Mammary microvascular endothelial cell (primary cell): ENCODE data around the gene SCN7A. TPM values are rescaled to one million over a fixed set of nuclear protein-coding genes. Genes with fewer than 3 reads are reported as not detected.

Experiments
- total RNA-seq: library from RNA; depleted of rRNA; stranded (reverse); fragments of >200 nt; gene quantifications from 2 replicates; pipeline ENCODE4 v1.2.3, GENCODE V29; 2015

The SCN7A gene
- not detected in 2 replicates for total RNA-seq

DNA sequence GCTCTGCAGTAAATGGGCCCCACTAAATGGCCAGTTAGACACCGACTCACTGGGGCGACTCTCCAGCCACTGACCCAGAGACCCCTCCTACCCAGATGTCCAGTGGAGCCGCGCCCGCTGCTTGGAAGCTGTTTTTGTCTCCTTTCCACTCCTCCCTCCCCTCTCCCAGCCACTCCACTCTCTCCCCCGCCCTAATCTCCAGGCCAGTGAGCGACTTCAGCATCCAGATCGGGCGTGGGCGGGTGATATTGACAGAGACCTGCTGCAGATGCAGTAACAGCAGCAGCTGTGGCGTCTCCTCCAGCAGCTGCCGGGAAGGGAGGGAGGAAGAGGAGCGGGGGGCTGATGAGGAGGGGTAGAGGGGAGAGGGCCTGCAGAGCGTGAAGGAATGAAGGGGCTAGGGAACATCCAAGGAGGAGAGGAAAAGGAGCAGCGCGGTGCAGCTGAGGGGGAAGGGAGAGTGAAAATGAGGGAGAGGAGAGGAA, at the start of gene SCN7A:
TSS of gene SCN7A (minus strand) at position 110 of the 485 bp plus-strand sequence. CDS start 16,553 bp downstream, outside the sequence.

DNA sequence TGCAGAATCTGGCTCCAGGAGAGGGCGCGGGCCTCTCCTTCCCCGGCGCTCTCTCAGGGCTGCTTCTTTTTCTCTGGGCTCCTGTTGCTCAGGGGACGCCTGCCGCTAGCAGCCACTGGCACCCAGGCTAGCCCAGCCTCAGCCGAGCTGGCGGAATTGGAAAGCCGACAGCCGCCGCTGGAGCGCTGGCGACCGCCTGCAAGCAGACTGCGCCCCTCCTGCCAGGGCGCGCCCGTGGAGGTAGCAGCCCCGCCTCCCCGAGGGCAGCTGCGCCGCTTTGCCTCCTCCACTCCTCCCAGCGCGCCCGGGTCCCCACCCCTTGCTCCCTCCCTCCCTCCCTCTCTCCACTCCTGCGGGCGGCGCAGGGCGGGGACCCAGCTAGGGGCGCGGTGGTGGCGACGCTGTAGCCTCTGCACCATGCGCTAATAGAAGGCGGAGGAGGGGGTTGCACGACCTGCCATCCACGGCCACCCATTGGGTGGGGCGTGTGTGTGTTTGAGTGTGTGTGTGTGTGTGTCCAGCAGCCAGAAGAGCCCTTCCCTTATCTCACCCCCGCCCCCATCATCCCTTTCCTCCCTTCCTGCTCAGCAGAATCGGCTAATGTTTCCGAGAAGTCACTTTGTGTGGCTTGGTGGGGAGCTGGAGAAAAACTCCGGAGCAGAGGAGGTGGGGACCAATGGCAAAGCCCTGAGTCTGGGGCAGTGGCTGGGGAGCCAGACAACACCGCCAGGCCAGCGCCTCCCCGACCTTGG, 118.1 kb downstream of the SCN7A start, which contains the start of gene SCN9A:
TSS of gene SCN9A (minus strand) at position 209 of the 752 bp plus-strand sequence. CDS start 64,188 bp downstream, outside the sequence.

Other genes starting within 250 kb of the SCN7A start
- gene SCN9A, start 118.3 kb downstream of the SCN7A start, total RNA-seq = 0.30 and 1.00 TPM in 2 replicates